GM18502 (cell line): ENCODE data around the gene TSC2.
"Not testable (repeated sequence)": the region's sequence is repeated elsewhere in the genome, so short reads cannot be mapped to it uniquely, and the experiment has no call there.

ENCODE experiments used
- ATAC-seq: cut with Tn5 transposase; IDR thresholded peaks from one replicate; pipeline ENCODE4 v1.9.1; 2021; ENCODE audit warnings: mild to moderate bottlenecking; ENCODE audit not compliant: unreplicated experiment, poor library complexity

Gene TSC2

DNA sequence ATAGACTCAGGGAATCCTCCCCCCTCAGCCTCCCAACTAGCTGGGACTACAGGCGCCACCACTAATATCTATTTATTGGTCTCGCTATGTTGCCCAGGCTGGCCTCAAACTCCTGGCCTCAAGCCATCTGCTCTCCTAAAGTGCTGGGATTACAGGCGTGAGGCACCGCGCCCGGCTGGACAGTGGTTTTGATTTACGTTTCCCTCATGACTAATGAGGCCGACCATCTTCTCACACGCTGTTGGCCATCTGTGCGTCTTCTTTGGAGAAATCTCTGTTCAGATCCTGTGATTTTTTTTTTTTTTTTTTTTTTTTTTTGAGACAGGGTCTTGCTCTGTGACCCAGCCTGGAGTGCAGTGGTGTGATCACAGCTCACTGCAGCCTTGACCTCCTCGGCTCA is 81.5 kb downstream of the TSC2 start:
- not testable (repeated sequence) for ATAC-seq

DNA sequence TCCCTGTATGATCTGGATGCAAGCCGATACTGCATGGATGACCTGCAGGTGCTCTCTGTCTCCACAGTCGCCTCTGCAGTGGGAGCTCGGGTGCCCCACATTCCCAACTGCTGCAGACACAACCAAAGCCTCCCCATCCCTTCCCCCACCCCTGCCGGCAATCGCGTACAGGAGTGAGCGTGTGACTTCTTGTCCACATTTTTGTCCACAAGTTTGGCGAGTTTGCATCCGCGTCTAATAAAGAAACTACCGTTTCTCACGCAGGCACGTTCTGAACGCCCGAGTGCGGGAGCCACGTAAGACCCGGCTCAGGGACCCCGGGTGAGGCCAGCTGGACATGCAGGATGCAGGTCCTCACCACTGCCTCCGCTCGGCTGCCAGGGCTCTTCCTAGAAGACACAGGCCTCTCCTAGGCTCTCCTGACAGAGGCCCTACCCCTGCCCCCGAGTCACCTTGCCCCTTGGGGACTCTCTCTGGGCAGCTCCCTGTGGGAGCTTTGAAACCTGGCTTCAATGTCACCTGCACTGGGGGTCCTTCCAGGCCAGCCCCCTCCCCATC is 82.2 kb downstream of the TSC2 start:
- not testable (repeated sequence) for ATAC-seq

DNA sequence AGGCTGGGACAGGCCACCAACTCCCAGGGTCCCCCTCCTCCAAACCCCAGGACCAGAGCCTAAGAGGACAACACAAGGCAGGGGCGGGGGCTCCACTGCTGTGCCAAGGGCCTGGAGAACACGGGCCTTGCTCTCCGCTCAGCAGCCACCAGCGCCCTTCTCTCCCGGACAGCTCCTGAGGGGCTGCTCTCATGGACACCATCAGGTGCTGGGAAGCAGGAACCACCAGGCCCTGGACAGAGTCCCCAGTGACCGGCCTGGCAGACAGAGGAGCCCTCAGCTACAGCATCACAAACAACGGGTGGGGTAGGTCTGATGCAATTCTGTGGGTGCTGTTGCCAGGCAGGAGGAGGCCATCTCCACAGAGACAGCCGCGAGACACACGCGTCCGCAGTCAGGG is 86.0 kb downstream of the TSC2 start:
- not testable (repeated sequence) for ATAC-seq

DNA sequence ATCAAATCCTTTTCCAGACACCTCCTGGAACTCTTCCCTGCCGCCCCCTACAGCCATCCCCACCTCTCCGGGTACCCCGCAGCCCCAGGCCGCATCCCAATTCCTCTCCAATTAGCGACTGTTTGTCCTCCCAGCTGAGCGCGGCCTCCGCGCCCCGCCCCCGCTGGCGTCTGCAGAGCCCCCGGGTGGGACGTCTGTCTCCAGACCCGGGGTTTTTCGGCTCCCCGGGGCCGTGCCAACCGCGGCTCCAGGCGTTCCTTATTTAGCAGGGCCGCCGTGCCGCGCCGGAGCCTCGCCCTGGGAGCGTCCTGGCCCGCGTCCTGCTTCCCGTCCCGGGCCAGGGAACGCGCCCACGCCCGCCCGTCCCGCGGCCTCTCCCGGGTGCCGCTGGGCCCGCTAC is 87.3 kb downstream of the TSC2 start:
- not testable (repeated sequence) for ATAC-seq

DNA sequence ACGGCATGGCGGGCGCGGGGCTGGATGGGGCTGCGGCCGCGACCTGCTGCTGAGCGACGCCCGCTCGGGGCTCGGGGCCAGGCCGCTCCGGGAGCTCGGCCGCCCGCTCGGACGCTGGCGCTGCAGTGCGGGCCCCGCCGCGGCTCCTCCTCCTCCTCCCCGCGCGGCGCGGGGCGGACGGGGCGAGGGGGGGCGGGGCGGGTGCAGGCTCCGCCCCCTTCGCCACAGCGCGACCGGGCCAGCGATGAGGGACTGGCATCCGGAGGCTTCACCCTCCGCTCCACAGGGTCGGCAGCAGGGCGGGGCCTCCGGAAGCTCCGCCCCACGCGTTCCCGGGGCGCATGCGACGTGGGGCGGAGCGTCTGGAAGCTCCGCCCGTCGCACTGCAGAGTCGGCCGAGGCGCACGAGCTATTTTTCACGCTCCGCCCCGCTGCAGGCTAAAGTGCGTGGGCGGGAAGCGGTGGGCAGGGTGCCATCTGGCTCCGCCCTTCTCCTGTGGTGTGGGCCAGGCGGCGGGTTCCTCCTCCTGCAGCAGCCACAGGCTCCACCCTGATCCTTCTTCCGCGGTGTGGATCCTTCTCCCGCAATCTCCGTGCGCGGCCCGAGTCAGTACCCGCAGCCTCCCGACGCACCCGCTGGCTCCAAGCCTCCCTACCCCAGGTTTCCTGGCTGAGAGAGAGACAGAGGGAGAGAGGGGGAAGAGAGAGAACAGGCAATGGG is 88.1 kb downstream of the TSC2 start, which contains the start of gene PKD1:
Gene PKD1, minus strand, starts transcription at position 129 of the 721 bp plus-strand sequence. CDS start 209 bp downstream, outside the sequence.
- not testable (repeated sequence) for ATAC-seq
